HL-60/S4 treated with retinoic acid at 250 ng/mL for 4 days and 3 days (cell line): ENCODE data around the gene ITGB7.

Experiments used
- in situ Hi-C: fragments of 300-500 bp; cut with MboI; formaldehyde crosslinking; loops from 2 replicates; pipeline ENCODE4 v1.7.0; 2022; ENCODE audit warnings: low sequenced_read_pairs

The ITGB7 gene

GRCh38 chr12:53200107-53200457 is 7.0 kb downstream of the ITGB7 start:
- in situ Hi-C loops, result no loop called here

GRCh38 chr12:53199700-53200099 is 7.4 kb downstream of the ITGB7 start:
- in situ Hi-C loops, result no loop called here

GRCh38 chr12:53198486-53199110 is 8.5 kb downstream of the ITGB7 start:
- in situ Hi-C loops, result no loop called here

- in situ Hi-C loops, result no loop called here
Observed at GRCh38 chr12:53197011-53197640, 9.9 kb downstream of the ITGB7 start.

GRCh38 chr12:53196486-53196885 is 10.6 kb downstream of the ITGB7 start:
- in situ Hi-C loops, result no loop called here

- in situ Hi-C loops, result no loop called here
Observed at GRCh38 chr12:53195516-53196420, 11.3 kb downstream of the ITGB7 start.

GRCh38 chr12:53194973-53195372 is 12.1 kb downstream of the ITGB7 start:
- in situ Hi-C loops, result no loop called here

GRCh38 chr12:53193985-53194716 is 12.9 kb downstream of the ITGB7 start:
- in situ Hi-C loops, result no loop called here

- in situ Hi-C loops, result no loop called here
Observed at GRCh38 chr12:53193040-53193439, 14.0 kb downstream of the ITGB7 start.

- in situ Hi-C loops, result no loop called here
Observed at GRCh38 chr12:53192531-53193021, 14.5 kb downstream of the ITGB7 start.

- in situ Hi-C loops, result no loop called here
Observed at GRCh38 chr12:53191885-53192530, 15.0 kb downstream of the ITGB7 start.

- in situ Hi-C loops, result no loop called here
Observed at GRCh38 chr12:53191096-53191884, 15.8 kb downstream of the ITGB7 start.

- in situ Hi-C loops, result no loop called here
Observed at GRCh38 chr12:53190108-53190729, 16.8 kb downstream of the ITGB7 start.

GRCh38 chr12:53187145-53187899 is 19.7 kb downstream of the ITGB7 start:
- in situ Hi-C loops, result loop anchor here (10.0 kb wide), 1 partner anchor 123 kb away; no protein-coding TSS in a partner anchor

- in situ Hi-C loops, result loop anchor here (10.0 kb wide), 1 partner anchor 122 kb away; no protein-coding TSS in a partner anchor
Observed at GRCh38 chr12:53186745-53187144, 20.3 kb downstream of the ITGB7 start.

- in situ Hi-C loops, result loop anchor here (10.0 kb wide), 1 partner anchor 121 kb away; no protein-coding TSS in a partner anchor
Observed at GRCh38 chr12:53185582-53186153, 21.4 kb downstream of the ITGB7 start.

GRCh38 chr12:53184828-53185227 is 22.2 kb downstream of the ITGB7 start:
- in situ Hi-C loops, result loop anchor here (10.0 kb wide), 1 partner anchor 120 kb away; no protein-coding TSS in a partner anchor

GRCh38 chr12:53182903-53183302 is 24.1 kb downstream of the ITGB7 start:
- in situ Hi-C loops, result loop anchor here (10.0 kb wide), 1 partner anchor 118 kb away; no protein-coding TSS in a partner anchor
